DND-41 (cell line): Measurements from ENCODE around the gene MPST.

Source experiments
- ATAC-seq: fragments of 200-7000 bp; cut with Tn5 transposase; 3 replicates; pipeline ENCODE4 v1.9.1; 2021; ENCODE audit warnings: low read depth; ENCODE audit not compliant: insufficient read depth
- DNase-seq: peaks from one replicate; pipeline ENCODE4 v3.0.0-alpha.2; 2020
- H2AFZ ChIP-seq: 2 replicates; pipeline ENCODE4 v1.6.0; 2012; ENCODE audit warnings: low read depth, low read length
- H3K27ac ChIP-seq: 2 replicates; pipeline ENCODE4 v1.5.1; 2012; ENCODE audit warnings: low read length, inconsistent platforms
- H3K27me3 ChIP-seq: fragments of 200-600 bp; sonication (generic); 2 replicates; pipeline ENCODE4 v1.6.0; 2012; ENCODE audit warnings: low read length, mild to moderate bottlenecking, inconsistent platforms; ENCODE audit not compliant: insufficient read depth, poor library complexity
- H3K36me3 ChIP-seq: 2 replicates; pipeline ENCODE4 v1.5.1; 2012; ENCODE audit warnings: low read length, inconsistent platforms; ENCODE audit not compliant: insufficient read depth
- H3K4me1 ChIP-seq: 2 replicates; pipeline ENCODE4 v1.5.1; 2012; ENCODE audit warnings: mild to moderate bottlenecking, low read length; ENCODE audit not compliant: insufficient read depth
- H3K4me2 ChIP-seq: 2 replicates; pipeline ENCODE4 v1.6.0; 2012; ENCODE audit warnings: mild to moderate bottlenecking, moderate library complexity, low read length, inconsistent platforms; ENCODE audit not compliant: insufficient read depth
- H3K4me3 ChIP-seq, 2 experiments: fragments of 200-600 bp in 1 of 2; shearing (Covaris generic) in 1 of 2; 2 replicates each; pipeline ENCODE4 v1.5.1; 2012 to 2016; ENCODE audit warnings: inconsistent platforms in 2 of 2, low read length in 2 of 2, mild to moderate bottlenecking in 2 of 2, low read depth in 1 of 2, moderate library complexity in 1 of 2
- H3K79me2 ChIP-seq: 2 replicates; pipeline ENCODE4 v1.6.0; 2012; ENCODE audit warnings: low read length, inconsistent platforms; ENCODE audit not compliant: insufficient read depth
- H3K9ac ChIP-seq: 2 replicates; pipeline ENCODE4 v1.6.0; 2012; ENCODE audit warnings: low read depth, mild to moderate bottlenecking, inconsistent platforms, low read length, moderate library complexity
- H3K9me3 ChIP-seq: 2 replicates; pipeline ENCODE4 v1.5.1; 2012; ENCODE audit warnings: low read length, moderate library complexity, mild to moderate bottlenecking, inconsistent platforms; ENCODE audit not compliant: insufficient read depth, severe bottlenecking
- H4K20me1 ChIP-seq: 2 replicates; pipeline ENCODE4 v1.6.0; 2012; ENCODE audit warnings: low read length; ENCODE audit not compliant: insufficient read depth
- CTCF ChIP-seq: IDR thresholded peaks from 2 replicates; pipeline ENCODE4 v1.5.1; 2012; ENCODE audit warnings: borderline replicate concordance, low read length, moderate library complexity, mild to moderate bottlenecking; ENCODE audit not compliant: poor library complexity, severe bottlenecking; ENCODE audit errors: extremely low read depth
- EZH2 ChIP-seq: IDR thresholded peaks from 3 replicates; pipeline ENCODE4 v1.6.1; 2012; ENCODE audit warnings: borderline replicate concordance, low read depth, mild to moderate bottlenecking, moderate library complexity, low read length, inconsistent platforms; ENCODE audit not compliant: severe bottlenecking

Gene MPST

GRCh38 chr22:37015587-37015878 lies 4.0 kb upstream of the MPST start:
- Histone ChIP-seq H3K9ac (no peak overlapping the region), H3K4me1 (no peaks in the 10 kb centered on the region), H3K4me3 (no peak overlapping the region), H4K20me1 (0 out of 2 replicates have a peak, but pooled peaks cover 6% of the 10 kb centered on the region), H3K27me3 (peaks cover 8% of the 10 kb centered on the region), H3K4me2 (no peak overlapping the region), H3K9me3 (no peaks in the 10 kb centered on the region), H3K27ac (no peak overlapping the region), H3K79me2 (no peaks in the 10 kb centered on the region), H3K36me3 (no peaks in the 10 kb centered on the region), H2AFZ (no peak overlapping the region)
- TF ChIP-seq EZH2 (no peak), CTCF (no peak)
- DNase-seq (no peak), ATAC-seq (no peak)

- H3K4me1 ChIP-seq, result no peaks in the 10 kb centered on the region
- H3K79me2 ChIP-seq, result no peaks in the 10 kb centered on the region
- TF ChIP-seq CTCF, result no peak
- TF ChIP-seq EZH2, result no peak
- no peaks in the 10 kb centered on the region for H3K36me3 ChIP-seq
- H3K27me3 ChIP-seq, result peaks cover 9% of the 10 kb centered on the region
- H3K27ac ChIP-seq, result no peak overlapping the region
- H3K9me3 ChIP-seq, result no peaks in the 10 kb centered on the region
- no peak overlapping the region for H3K9ac ChIP-seq
- no peak overlapping the region for H3K4me3 ChIP-seq
- 0 out of 2 replicates have a peak, but pooled peaks cover 6% of the 10 kb centered on the region for H4K20me1 ChIP-seq
- H3K4me2 ChIP-seq, result no peak overlapping the region
- ATAC-seq, result no peak
- DNase-seq, result no peak
- no peak overlapping the region for H2AFZ ChIP-seq
These were observed 3.2 kb upstream of the MPST start for GRCh38 chr22:37016134-37016910.

GRCh38 chr22:37017356-37017755 lies 2.2 kb upstream of the MPST start:
- TF ChIP-seq EZH2 (no peak), CTCF (no peak)
- H3K79me2 ChIP-seq, result no peaks in the 10 kb centered on the region
- no peaks in the 10 kb centered on the region for H3K4me1 ChIP-seq
- peaks cover 9% of the 10 kb centered on the region for H3K27me3 ChIP-seq
- 0 out of 2 replicates have a peak, but pooled peaks cover 6% of the 10 kb centered on the region for H4K20me1 ChIP-seq
- no peak overlapping the region for H3K4me2 ChIP-seq
- H3K4me3 ChIP-seq, result no peak overlapping the region
- no peak overlapping the region for H2AFZ ChIP-seq
- no peaks in the 10 kb centered on the region for H3K9me3 ChIP-seq
- no peak overlapping the region for H3K9ac ChIP-seq
- H3K36me3 ChIP-seq, result no peaks in the 10 kb centered on the region
- no peak for ATAC-seq
- no peak overlapping the region for H3K27ac ChIP-seq
- no peak for DNase-seq
